ENCODE results near the gene STAG1.
"Not testable (repeated sequence)": the region's sequence is repeated elsewhere in the genome, so short reads cannot be mapped to it uniquely, and the experiment has no call there.

STAG1 gene

DNA sequence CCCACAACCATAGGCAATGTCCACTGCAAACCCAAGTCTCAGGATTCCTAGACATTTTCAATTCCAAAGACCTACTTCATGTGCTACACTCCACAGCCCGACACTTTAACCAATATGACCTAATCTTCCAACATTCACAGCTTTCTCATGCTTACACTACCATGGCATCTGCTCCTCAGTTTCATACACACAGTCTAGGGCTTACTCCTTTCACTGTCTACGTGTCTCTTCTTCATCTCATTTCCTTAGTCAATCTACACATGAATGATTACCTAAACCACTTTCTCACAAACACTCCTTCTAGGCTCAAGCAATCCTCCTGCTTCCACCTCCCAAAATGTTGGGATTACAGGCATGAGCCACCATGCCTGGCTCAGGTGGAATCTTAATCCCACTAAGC lies 106.3 kb downstream of the STAG1 start:
- DNase-seq (ENCODE audit: low read depth in 2 of 2) = no peak

DNA sequence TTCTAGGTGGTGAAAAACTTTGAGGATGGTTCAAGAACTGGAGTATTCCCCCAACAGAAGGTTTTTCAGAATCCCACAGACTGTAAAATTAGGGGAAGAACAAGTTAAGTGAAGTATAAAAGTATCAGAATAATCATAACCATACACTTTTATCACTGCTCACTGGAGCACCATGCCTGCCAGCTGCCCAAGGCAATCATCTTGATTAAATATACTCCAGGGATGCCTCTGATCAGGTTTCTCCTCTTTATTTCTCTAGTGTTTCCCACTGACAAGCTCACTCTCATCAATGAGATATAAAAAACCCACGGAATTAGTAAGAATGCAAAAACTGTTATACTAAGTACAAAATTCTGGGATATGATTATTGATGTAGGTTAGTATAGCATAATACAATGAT lies 108.0 kb downstream of the STAG1 start:
- no peak for DNase-seq (ENCODE audit: low read depth in 2 of 2)

DNA sequence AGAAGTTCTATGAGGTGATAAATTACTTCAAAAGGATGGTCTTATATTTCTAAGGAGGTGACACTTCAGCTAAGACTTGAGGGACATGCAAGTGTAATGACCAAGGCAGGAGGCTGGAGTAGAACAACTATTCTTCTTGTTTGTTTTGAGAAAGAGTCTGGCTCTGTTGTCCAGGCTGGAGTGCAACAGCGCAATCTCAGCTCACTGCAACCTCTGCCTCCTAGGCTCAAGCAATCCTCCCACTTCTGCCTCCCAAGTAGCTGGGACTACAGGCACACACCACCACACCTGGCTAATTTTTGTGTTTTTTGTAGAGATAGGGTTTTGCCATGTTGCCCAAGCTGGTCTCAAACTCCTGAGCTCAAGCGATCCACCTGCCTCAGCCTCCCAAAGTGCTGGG lies 108.8 kb downstream of the STAG1 start:
- DNase-seq (ENCODE audit: low read depth in 2 of 2) = not testable (repeated sequence)

- no peak for DNase-seq (ENCODE audit: low read depth in 2 of 2)
Observed at GRCh38 chr3:136642711-136643110, 109.5 kb downstream of the STAG1 start.

DNA sequence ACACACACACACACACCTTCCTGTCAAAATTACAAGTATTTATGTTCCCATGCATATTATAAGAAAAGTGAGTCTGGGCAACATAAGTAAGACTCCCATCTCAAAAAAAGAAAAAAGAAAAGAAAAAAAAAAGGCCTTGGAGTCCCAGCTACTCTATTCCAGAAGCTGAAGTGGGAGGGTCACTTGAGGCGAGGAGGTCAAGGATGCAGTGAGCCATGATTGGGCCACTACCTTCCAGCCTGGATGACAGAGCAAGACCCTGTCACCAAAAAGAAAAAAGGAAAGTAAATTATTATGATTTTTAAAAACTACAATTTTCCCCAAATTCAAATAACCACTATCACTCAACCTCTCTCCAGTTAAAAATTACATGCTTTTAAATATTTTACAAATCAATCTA lies 113.1 kb downstream of the STAG1 start:
- no peak for DNase-seq (ENCODE audit: low read depth in 2 of 2)

DNA sequence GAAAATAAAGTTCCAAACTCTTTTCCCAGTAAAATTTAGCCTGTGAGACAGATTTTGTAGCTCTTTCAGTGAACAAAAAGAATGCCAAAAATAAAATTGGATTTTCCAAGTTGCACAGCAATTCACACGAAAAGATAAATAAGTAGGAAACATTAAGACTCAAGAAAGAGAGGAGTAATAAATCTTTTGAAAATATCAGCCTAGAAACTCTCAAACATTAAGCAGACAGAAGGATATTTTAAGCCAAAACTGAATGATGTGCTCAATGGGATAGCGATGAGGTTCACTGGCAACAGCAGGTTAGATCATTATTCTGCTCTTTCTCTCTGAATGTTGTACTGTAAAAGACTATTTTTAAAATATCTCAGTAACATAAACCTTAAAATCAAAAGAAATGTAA lies 115.0 kb downstream of the STAG1 start:
- DNase-seq (ENCODE audit: low read depth in 2 of 2) = no peak

- no peak for DNase-seq (ENCODE audit: low read depth in 2 of 2)
Observed at GRCh38 chr3:136634821-136635220, 117.4 kb downstream of the STAG1 start.

DNA sequence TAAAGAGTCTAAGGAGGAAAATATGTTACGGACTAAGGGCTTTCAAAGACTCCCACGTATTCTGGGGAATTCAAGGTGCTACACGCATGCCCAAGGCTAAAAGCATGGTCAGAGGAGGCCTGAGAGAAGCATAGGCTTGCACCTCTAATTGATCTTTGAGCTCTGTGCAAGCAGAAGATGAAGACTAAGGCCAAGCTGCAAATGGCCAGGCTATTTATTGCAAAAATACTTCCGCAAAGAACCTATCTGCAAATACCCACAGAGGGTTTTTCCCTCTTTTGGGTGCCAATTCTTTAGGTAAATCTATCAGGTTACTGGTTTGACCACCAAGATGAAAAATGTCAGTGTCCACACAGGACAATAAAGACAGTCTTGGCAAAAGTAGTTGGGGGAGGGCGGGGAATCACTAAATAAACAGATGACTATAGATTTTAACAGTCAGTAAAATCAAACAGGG lies 119.5 kb downstream of the STAG1 start:
- DNase-seq (ENCODE audit: low read depth in 2 of 2) = no peak

DNA sequence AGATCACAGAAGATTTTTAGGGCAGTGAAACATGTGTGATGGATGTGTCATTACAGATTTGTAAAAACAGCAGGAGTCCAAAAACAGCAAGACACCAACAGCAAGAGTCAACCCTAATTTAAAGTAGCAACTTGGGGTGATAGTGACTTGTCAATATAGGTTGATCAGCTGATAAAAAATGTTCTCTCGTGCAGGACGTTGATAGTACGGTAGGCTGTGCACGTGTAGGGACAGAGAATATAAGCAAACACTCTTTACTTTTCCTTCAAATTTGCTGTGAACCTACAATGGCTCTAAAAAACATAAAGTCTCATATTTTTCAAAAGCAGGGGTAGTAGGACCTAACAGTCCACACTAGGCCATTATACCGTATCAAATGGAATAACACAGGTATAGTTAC lies 120.8 kb downstream of the STAG1 start:
- no peak for DNase-seq (ENCODE audit: low read depth in 2 of 2)

- no peak for DNase-seq (ENCODE audit: low read depth in 2 of 2)
Observed at GRCh38 chr3:136630915-136631314, 121.3 kb downstream of the STAG1 start.

DNA sequence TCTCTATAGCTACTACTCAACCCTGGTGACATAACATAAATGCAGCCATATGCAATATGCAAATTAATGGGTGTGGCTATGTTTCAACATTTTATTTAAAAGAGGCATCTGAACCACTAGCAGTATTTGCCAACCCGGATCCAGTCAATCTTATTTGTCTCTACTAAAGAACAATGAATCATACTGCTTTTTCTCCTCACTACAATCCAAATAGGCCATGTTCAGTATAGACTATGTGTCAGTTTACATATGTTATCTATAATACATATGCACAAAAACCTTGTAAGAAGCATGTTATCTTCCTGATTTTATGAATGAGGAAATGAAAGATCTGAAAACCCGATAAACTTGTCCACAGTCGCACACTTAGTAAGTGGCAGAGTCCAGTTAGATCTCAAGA lies 125.7 kb downstream of the STAG1 start:
- no peak for DNase-seq (ENCODE audit: low read depth in 2 of 2)

DNA sequence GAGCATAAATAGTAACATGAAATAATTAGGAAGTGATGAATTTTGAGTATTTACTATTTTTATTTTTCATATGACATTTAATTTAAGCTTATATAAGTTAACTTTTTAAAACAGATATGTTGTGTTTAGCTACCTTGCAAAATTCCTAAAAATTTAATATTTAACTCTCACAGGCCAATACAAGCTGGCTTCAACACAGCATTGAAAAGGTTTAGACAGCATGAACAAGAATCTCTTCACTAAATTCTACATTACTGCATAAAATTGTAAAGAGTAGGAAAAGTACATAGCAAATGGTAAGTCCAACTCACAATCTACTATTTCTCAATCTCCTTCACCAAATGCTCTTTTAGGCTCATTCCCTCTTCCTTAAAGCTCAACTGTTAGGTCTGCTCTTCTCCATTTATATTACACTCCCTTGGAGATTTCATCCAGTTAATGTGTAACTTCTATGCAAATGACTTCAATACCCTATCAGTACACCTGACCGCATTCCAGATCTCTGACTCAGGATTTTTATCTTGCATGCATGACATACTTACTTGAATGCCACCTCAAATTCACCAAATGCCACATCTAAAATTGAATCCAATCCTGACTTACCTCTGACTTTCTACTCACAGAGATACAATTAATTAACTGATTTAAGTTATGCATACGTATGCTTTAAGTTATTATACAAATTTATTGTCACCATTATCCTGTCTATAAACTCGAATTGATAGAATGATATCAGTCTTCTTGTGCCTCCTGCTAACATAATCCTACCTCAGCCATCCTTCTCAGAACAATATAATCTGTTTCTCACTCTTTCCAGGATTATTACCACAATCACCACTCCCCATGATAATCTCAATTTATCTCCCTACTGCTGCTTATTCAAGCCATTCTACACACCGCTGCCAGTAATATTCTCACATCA lies 127.0 kb downstream of the STAG1 start:
- DNase-seq (ENCODE audit: low read depth in 2 of 2) = no peak

GRCh38 chr3:136624371-136624770 lies 127.8 kb downstream of the STAG1 start:
- no peak for DNase-seq (ENCODE audit: low read depth in 2 of 2)

DNA sequence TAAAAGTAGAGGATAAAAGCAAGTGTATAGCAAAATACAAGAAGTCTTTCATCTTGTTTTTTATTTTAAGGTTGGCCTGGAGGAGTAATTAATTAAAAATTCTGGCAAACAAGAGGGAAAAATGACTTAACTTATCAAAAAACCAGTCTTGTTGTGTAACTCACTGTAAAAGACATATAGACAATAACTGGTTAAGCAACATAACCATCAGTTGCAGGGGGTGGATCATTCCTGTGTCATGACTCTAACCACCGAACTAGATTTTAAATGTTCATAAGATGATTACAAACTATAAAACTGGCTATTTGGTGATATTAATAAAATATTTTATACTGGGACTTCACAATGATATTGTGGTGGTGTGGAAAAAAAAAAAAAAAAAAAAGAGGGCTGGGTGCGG lies 130.6 kb downstream of the STAG1 start:
- no peak for DNase-seq (ENCODE audit: low read depth in 2 of 2)

- no peak for DNase-seq (ENCODE audit: low read depth in 2 of 2)
Observed at GRCh38 chr3:136620436-136620835, 131.7 kb downstream of the STAG1 start.

DNA sequence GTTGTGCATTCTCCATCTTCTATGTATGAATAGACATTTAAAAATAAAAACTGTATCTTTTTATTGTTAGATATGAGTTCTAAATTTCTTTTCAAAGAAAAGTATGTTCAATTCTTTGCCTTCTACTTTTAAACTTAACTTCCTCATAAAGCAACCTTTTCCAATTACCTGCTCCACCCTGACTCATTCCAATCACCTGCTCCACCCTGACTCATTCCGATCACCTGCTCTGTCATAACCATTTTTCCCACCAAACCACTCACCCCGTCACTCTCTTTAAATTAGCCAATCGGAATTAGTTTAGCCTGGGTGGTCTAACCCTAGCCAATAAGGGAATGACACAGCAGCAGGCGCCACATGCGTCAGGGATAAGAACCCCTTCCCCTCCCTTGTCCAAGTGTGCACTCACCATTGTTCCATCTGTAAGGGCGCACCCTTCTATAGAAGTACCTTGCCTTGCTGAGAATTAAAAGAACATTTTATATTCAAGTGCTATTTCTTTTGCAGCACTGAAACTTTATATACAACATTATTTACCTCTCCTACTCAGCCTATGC lies 134.1 kb downstream of the STAG1 start:
- not testable (repeated sequence) for DNase-seq (ENCODE audit: low read depth in 2 of 2)

- DNase-seq (ENCODE audit: low read depth in 2 of 2) = no peak
Observed at GRCh38 chr3:136617198-136617597, 135.0 kb downstream of the STAG1 start.

DNA sequence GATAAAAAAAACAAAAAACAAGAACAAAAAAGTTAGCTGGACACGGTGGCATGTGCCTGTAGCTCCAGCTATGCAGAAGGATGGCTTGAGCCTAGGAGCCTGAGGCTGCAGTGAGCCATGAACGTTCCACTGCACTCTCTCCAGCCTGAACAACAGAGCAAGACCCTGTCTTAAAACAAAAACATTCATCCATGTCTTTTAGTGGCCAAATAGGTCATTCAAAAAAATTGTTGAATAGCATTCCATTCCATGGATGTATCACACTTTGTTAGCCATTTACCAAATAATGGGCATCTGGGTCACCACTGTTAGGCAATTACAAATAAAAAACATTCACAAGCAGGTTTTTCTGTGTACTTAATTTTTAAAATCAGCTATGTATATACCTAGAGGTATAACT lies 139.7 kb downstream of the STAG1 start:
- DNase-seq (ENCODE audit: low read depth in 2 of 2) = no peak

DNA sequence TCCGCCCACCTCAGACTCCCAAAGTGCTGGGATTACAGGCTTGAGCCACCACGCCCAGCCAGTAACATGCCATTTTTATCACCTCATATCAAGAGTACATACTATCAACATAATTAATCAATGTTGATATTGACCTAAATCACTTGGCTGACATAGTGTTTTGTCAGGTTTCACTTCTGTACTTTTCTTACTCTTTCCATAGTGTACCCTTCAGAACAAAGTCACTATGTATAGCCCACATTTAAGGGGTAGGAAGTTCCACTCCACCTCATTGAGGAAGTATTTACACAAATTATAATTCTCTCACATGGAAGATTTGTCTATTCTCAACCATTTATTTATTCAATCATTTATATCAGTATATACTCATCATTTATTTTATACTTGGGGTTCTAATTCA lies 145.2 kb downstream of the STAG1 start:
- DNase-seq (ENCODE audit: low read depth in 2 of 2) = no peak

DNA sequence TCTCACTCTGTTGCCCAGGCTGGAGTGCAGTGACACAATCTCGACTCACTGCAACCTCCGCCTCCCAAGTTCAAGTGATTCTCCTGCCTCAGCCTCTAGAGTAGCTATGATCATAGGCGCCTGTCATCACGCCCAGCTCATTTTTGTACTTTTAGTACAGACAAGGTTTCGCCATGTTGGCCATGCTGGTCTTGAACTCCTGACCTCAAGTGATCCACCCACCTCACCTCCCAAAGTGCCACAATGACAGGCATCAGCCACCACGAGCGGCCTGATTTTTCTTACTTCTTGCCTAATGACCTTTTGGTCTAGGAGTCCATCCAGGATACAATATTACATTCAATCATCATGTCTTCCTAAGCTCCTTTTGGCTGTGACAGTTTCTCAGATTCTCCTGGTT lies 146.0 kb downstream of the STAG1 start:
- not testable (repeated sequence) for DNase-seq (ENCODE audit: low read depth in 2 of 2)

- DNase-seq (ENCODE audit: low read depth in 2 of 2) = no peak
Observed at GRCh38 chr3:136604961-136605360, 147.2 kb downstream of the STAG1 start.

DNA sequence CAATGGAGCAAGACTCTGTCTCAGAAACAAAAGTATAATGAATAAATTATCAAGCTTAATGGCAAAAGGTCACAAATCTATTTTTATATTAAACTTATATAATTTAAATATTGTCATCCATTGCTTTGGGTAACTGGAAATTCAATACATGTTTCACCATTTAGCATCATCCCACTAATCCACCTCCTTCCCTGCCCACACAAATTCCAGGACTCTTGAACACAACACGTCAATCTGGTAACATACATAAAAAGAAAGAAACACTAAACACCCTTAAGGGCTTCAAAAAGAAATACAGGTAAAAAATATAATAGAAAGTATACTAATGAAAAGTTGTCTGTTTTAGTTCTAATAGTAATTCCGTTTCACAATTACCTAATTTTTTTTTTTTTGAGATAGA lies 149.4 kb downstream of the STAG1 start:
- no peak for DNase-seq (ENCODE audit: low read depth in 2 of 2)

DNA sequence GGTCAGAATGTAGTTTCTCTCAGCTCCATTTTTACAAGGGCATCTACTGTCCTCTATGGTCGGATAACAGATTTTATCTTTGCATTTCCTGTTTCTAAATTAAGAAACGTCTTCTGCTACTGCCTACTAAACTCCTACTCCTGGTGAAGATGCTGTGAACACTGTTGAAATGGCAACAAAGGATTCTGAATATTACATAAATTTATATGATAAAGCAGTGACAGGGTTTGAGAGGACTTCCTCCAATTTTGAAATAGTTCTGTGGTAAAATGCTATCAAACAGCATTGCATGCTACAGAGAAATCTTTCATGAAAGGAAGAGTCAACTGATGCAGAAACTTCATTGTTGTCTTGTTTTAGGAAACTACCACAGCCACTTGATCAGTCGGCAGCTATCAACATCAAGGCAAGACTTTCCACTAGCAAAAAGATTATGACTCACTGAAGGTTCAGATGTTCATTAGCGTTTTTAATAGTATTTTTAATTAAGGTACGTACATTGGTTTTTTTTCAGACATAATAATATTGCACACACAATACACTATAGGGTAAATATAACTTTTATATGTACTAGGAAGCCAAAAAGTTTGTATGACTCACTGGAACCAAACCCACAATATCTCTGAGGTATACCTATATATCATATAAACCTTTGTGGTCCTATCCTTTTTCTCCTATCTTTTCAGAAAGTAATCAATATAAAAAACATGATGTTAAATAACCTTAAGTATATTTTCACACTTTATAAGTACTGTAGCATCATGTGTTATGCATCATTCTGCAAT lies 156.1 kb downstream of the STAG1 start:
- DNase-seq (ENCODE audit: low read depth in 2 of 2) = no peak

Data from activated CD4-positive, alpha-beta T cell treated with anti-CD3 and anti-CD28 coated beads for 24 hours (primary cell).